IPS-11a (cell line): ENCODE results near the gene GALK1.

Source experiments
- H3K4me3 ChIP-seq: one replicate; pipeline ENCODE4 v1.5.1; 2013; ENCODE audit warnings: low read depth, low read length, control low read depth

GALK1 gene

GRCh38 chr17:75751676-75752404 is 13.2 kb downstream of the GALK1 start:
- no peak overlapping the region for H3K4me3 ChIP-seq

GRCh38 chr17:75750661-75751423 is 14.2 kb downstream of the GALK1 start:
- H3K4me3 ChIP-seq, result no peak overlapping the region

GRCh38 chr17:75749545-75750389 is 15.2 kb downstream of the GALK1 start:
- H3K4me3 ChIP-seq, result no peak overlapping the region

GRCh38 chr17:75748706-75749105 is 16.3 kb downstream of the GALK1 start:
- no peak overlapping the region for H3K4me3 ChIP-seq

- H3K4me3 ChIP-seq, result no peak overlapping the region
These were observed 21.3 kb downstream of the GALK1 start for GRCh38 chr17:75743625-75744206.

GRCh38 chr17:75742337-75742736 is 22.7 kb downstream of the GALK1 start:
- no peak overlapping the region for H3K4me3 ChIP-seq

- H3K4me3 ChIP-seq, result no peak overlapping the region
These were observed 24.3 kb downstream of the GALK1 start for GRCh38 chr17:75740631-75741077.

GRCh38 chr17:75740215-75740614 is 24.8 kb downstream of the GALK1 start:
- H3K4me3 ChIP-seq, result no peak overlapping the region

GRCh38 chr17:75739801-75740200 is 25.2 kb downstream of the GALK1 start:
- H3K4me3 ChIP-seq, result no peak overlapping the region

- H3K4me3 ChIP-seq, result no peak overlapping the region
These were observed 25.8 kb downstream of the GALK1 start for GRCh38 chr17:75739174-75739573.

- H3K4me3 ChIP-seq, result no peak overlapping the region
These were observed 26.7 kb downstream of the GALK1 start for GRCh38 chr17:75738218-75738802.

GRCh38 chr17:75737133-75737962 is 27.6 kb downstream of the GALK1 start:
- no peak overlapping the region for H3K4me3 ChIP-seq

GRCh38 chr17:75736173-75736835 is 28.7 kb downstream of the GALK1 start:
- no peak overlapping the region for H3K4me3 ChIP-seq

- H3K4me3 ChIP-seq, result no peak overlapping the region
These were observed 30.2 kb downstream of the GALK1 start for GRCh38 chr17:75734674-75735294.

GRCh38 chr17:75733471-75733870 is 31.5 kb downstream of the GALK1 start:
- no peak overlapping the region for H3K4me3 ChIP-seq

- no peak overlapping the region for H3K4me3 ChIP-seq
These were observed 33.1 kb downstream of the GALK1 start for GRCh38 chr17:75731716-75732498.

- no peak overlapping the region for H3K4me3 ChIP-seq
These were observed 33.8 kb downstream of the GALK1 start for GRCh38 chr17:75731086-75731715.

- H3K4me3 ChIP-seq, result no peak overlapping the region
These were observed 34.9 kb downstream of the GALK1 start for GRCh38 chr17:75730065-75730464.
